ENCODE measurements around the gene PROC.

The PROC gene

DNA sequence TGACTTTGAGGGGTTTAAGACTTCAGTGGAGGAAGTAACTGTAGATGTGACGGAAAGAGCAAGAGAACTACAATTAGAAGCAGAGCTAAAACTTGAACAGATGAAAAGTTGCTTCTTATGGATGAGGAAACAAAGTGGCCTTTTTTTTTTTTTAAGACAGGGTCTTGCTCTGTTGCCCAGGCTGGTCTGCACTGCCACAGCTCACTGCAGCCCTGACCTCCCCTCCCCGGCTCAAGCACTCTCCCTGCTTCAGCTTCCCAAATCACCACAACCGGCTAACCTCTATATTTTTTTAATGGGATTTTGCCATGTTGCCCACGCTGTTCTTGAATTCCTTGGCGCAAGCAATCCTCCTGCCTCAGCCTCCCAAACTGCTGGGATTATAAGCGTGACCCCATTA is 33.7 kb upstream of the PROC start:
- H3K4me3 ChIP-seq (ENCODE audit: insufficient read depth, low read length, poor library complexity, severe bottlenecking) = no peak overlapping the region
- H3K9ac ChIP-seq (ENCODE audit: low read length) = no peak overlapping the region
- no peaks in the 10 kb centered on the region; the same call in 1 of the 2 replicates for H3K36me3 ChIP-seq (ENCODE audit: low read length)
- no peak for TF ChIP-seq EZH2phosphoT487 (conservative IDR thresholded peaks at IDR 0.05; ENCODE audit: low read length)
- TF ChIP-seq, protein P1, sequence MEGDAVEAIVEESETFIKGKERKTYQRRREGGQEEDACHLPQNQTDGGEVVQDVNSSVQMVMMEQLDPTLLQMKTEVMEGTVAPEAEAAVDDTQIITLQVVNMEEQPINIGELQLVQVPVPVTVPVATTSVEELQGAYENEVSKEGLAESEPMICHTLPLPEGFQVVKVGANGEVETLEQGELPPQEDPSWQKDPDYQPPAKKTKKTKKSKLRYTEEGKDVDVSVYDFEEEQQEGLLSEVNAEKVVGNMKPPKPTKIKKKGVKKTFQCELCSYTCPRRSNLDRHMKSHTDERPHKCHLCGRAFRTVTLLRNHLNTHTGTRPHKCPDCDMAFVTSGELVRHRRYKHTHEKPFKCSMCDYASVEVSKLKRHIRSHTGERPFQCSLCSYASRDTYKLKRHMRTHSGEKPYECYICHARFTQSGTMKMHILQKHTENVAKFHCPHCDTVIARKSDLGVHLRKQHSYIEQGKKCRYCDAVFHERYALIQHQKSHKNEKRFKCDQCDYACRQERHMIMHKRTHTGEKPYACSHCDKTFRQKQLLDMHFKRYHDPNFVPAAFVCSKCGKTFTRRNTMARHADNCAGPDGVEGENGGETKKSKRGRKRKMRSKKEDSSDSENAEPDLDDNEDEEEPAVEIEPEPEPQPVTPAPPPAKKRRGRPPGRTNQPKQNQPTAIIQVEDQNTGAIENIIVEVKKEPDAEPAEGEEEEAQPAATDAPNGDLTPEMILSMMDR (IDR thresholded peaks at IDR 0.05; ENCODE audit: insufficient read depth, low read length, poor library complexity, severe bottlenecking) = no peak
- H3K27ac ChIP-seq (ENCODE audit: low read depth, low read length) = no peak overlapping the region
- H3K9me2 ChIP-seq (replicated peaks; ENCODE audit: insufficient read depth, low read length) = no peaks in the 10 kb centered on the region
- no peaks in the 10 kb centered on the region; the same call in none of the 2 replicates for H4K20me1 ChIP-seq (ENCODE audit: low read depth, low read length)
- no peak overlapping the region for H3K4me2 ChIP-seq (ENCODE audit: low read depth, low read length, poor library complexity, severe bottlenecking)
- H2AFZ ChIP-seq (ENCODE audit: low read depth, low read length, severe bottlenecking) = no peak overlapping the region
- H3K79me2 ChIP-seq (ENCODE audit: insufficient read depth, low read length) = peaks cover 74% of the 10 kb centered on the region
- no peaks in the 10 kb centered on the region for H3K9me3 ChIP-seq (ENCODE audit: insufficient read depth, low read length)
- no peaks in the 10 kb centered on the region for H3K27me3 ChIP-seq (ENCODE audit: low read length)
- peaks cover 20% of the 10 kb centered on the region for H3F3A ChIP-seq (ENCODE audit: insufficient read depth)

DNA sequence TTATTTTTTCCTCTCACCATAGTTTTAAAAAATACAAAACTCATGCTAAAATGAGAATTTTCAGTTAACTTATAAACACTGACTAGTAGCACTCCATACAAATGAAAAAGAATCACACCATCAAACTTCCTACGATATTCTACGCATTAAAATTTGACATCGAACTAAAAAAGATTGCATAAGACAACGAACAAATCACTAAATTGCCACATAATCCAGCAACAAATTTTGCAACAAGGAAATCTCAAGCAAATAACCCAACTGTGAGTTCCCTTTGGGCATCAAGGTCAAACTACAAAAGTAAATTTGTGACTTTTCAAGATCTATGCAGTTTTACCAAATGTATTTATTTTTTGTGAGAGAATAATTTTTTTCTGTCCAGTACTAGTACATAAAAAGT is 32.0 kb upstream of the PROC start:
- H3K27me3 ChIP-seq (ENCODE audit: low read length) = no peaks in the 10 kb centered on the region
- H3K36me3 ChIP-seq (ENCODE audit: low read length) = no peaks in the 10 kb centered on the region; the same call in 1 of the 2 replicates
- H3K4me3 ChIP-seq (ENCODE audit: insufficient read depth, low read length, poor library complexity, severe bottlenecking) = peak overlapping the region; percentile 85
- peak overlapping the region; percentile 92; the same call in 1 of the 2 replicates for H3K27ac ChIP-seq (ENCODE audit: low read depth, low read length)
- no peaks in the 10 kb centered on the region for H3K9me3 ChIP-seq (ENCODE audit: insufficient read depth, low read length)
- H3K9me2 ChIP-seq (replicated peaks; ENCODE audit: insufficient read depth, low read length) = no peaks in the 10 kb centered on the region
- H2AFZ ChIP-seq (ENCODE audit: low read depth, low read length, severe bottlenecking) = no peak overlapping the region
- H3K4me2 ChIP-seq (ENCODE audit: low read depth, low read length, poor library complexity, severe bottlenecking) = peak overlapping the region; percentile 83
- H3F3A ChIP-seq (ENCODE audit: insufficient read depth) = peaks cover 26% of the 10 kb centered on the region
- peaks cover 57% of the 10 kb centered on the region for H3K79me2 ChIP-seq (ENCODE audit: insufficient read depth, low read length)
- H3K9ac ChIP-seq (ENCODE audit: low read length) = peak overlapping the region; percentile 98
- no peaks in the 10 kb centered on the region; the same call in 1 of the 2 replicates for H4K20me1 ChIP-seq (ENCODE audit: low read depth, low read length)
- TF ChIP-seq, protein P1 (IDR thresholded peaks at IDR 0.05; ENCODE audit: insufficient read depth, low read length, poor library complexity, severe bottlenecking) = no peak
- TF ChIP-seq EZH2phosphoT487 (conservative IDR thresholded peaks at IDR 0.05; ENCODE audit: low read length) = no peak

DNA sequence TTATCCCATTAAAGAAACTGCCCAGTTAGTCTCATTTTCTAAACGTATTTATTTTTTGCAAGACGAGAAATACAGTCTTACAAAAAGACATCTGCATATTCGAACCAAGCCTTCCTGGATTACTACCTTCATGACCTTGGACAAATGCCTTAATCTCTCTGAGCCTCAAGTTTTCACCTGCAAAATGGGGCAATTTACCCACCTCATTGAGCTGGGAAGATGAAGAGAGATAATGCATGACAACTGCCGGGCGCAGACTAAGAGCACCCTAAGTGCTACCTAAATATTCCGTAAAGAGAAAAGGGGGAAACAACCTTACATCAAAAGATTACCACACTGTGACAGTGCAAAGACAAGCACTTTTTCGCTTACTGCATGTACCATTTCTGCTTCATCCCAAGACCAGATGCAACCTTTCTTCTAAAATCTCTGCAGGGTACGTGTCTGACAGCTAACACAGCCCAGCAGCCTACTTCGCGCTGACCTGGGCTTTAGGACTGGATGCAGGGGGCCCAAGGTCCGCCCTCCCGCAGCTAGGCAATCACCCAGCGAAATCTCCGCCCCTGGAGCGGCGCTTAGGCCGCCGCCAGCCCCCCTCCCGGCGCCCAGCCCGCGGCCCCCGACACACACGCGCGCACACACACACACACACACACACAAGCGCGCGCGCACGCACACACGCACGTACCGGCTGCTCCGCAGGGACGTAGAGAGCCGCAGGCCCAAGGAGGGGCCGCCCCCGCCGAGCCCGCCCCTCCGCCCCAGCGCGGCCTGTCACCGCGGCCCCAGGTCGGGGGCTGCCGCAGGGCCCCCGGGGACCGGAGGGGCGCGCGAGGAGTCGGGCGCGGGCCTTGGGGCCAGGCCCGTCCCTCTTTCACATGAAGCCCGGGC is 31.2 kb upstream of the PROC start:
- peak overlapping the region; percentile 92 for H3K27ac ChIP-seq (ENCODE audit: low read depth, low read length)
- H3K4me3 ChIP-seq (ENCODE audit: insufficient read depth, low read length, poor library complexity, severe bottlenecking) = peak overlapping the region; percentile 85
- H3F3A ChIP-seq (ENCODE audit: insufficient read depth) = peaks cover 26% of the 10 kb centered on the region
- H3K79me2 ChIP-seq (ENCODE audit: insufficient read depth, low read length) = peaks cover 49% of the 10 kb centered on the region
- H3K27me3 ChIP-seq (ENCODE audit: low read length) = no peaks in the 10 kb centered on the region
- peak overlapping the region; percentile 83 for H3K4me2 ChIP-seq (ENCODE audit: low read depth, low read length, poor library complexity, severe bottlenecking)
- no peaks in the 10 kb centered on the region for H3K9me3 ChIP-seq (ENCODE audit: insufficient read depth, low read length)
- peak overlapping the region; percentile 86 for H2AFZ ChIP-seq (ENCODE audit: low read depth, low read length, severe bottlenecking)
- TF ChIP-seq, protein P1 (IDR thresholded peaks at IDR 0.05; ENCODE audit: insufficient read depth, low read length, poor library complexity, severe bottlenecking) = no peak
- no peak for TF ChIP-seq EZH2phosphoT487 (conservative IDR thresholded peaks at IDR 0.05; ENCODE audit: low read length)
- H3K9ac ChIP-seq (ENCODE audit: low read length) = peak overlapping the region; percentile 98
- no peaks in the 10 kb centered on the region; the same call in 1 of the 2 replicates for H3K36me3 ChIP-seq (ENCODE audit: low read length)
- H4K20me1 ChIP-seq (ENCODE audit: low read depth, low read length) = no peaks in the 10 kb centered on the region; the same call in 1 of the 2 replicates
- no peaks in the 10 kb centered on the region for H3K9me2 ChIP-seq (replicated peaks; ENCODE audit: insufficient read depth, low read length)

Data from SU-DHL-6 (cell line).